GM12878 (cell line): ENCODE measurements around the gene SHC2. TPM values are rescaled to one million over a fixed set of nuclear protein-coding genes. Genes with fewer than 3 reads are reported as not detected.

ENCODE experiments used
- ATAC-seq: fragments of 200-7000 bp; cut with Tn5 transposase; 3 replicates; pipeline ENCODE4 v1.9.1; 2020; ENCODE audit warnings: mild to moderate bottlenecking, moderate library complexity
- BruUV-seq: library from RNA; stranded (reverse); fragments of 400-500 nt; replicated peaks from 2 replicates; lab custom pipeline; 2021; lab: Mats Ljungman, UMichigan
- CTCF ChIA-PET: fragments of 300-600 bp; sonication (Branson Sonifier 250); formaldehyde crosslinking; extraction: SDS; loops from one replicate; lab custom pipeline; 2021; ENCODE audit warnings: inconsistent platforms; lab: Yijun Ruan, JAX
- POLR2A ChIA-PET: fragments of 350-600 bp; formaldehyde crosslinking; extraction: SDS; loops from one replicate; lab custom pipeline; 2021; ENCODE audit warnings: inconsistent platforms; lab: Charles Lee
- RAD21 ChIA-PET: fragments of 300-600 bp; sonication (Branson Sonifier 250); formaldehyde crosslinking; loops from one replicate; lab custom pipeline; 2023; ENCODE audit warnings: antibody characterized with exemption; ENCODE audit not compliant: unreplicated experiment; lab: Charles Lee
- SMC1A ChIA-PET: fragments of 300-600 bp; sonication (Branson Sonifier 250); formaldehyde crosslinking; loops from one replicate; lab custom pipeline; 2023; ENCODE audit not compliant: unreplicated experiment, uncharacterized antibody; lab: Charles Lee
- DNase-seq: peaks from one replicate; pipeline ENCODE4 v3.0.0-alpha.2; 2011; ENCODE audit warnings: low read depth, low spot score
- FAIRE-seq: peaks from 3 replicates; lab custom pipeline; 2011; peaks lifted over from hg19 to GRCh38; lab: Jason Lieb, UNC
- H2AFZ ChIP-seq: 2 replicates; pipeline ENCODE4 v1.6.0; 2011; ENCODE audit warnings: low read depth, low read length, control low read depth; ENCODE audit not compliant: control insufficient read depth
- H3K27ac ChIP-seq: 2 replicates; pipeline ENCODE4 v1.5.1; 2011; ENCODE audit warnings: control low read depth; ENCODE audit not compliant: control insufficient read depth, insufficient read depth
- H3K27me3 ChIP-seq, 2 experiments: replicated peaks in 1 of 2; 2 replicates each; pipeline versions ENCODE4 v1.6.0 to v1.6.1; 2011; ENCODE audit warnings: low read length in 1 of 2; ENCODE audit not compliant: control insufficient read depth in 2 of 2, insufficient read depth in 2 of 2
- H3K36me3 ChIP-seq, 2 experiments: 2 replicates each; pipeline ENCODE4 v1.5.1; 2011; ENCODE audit warnings: low read length in 1 of 2; ENCODE audit not compliant: control insufficient read depth in 2 of 2, insufficient read depth in 2 of 2
- H3K4me1 ChIP-seq: 2 replicates; pipeline ENCODE4 v1.6.1; 2011; ENCODE audit warnings: mild to moderate bottlenecking, low read length, moderate library complexity, mixed read lengths; ENCODE audit not compliant: control insufficient read depth, insufficient read depth
- H3K4me2 ChIP-seq: 2 replicates; pipeline ENCODE4 v1.6.0; 2011; ENCODE audit warnings: control low read depth; ENCODE audit not compliant: control insufficient read depth, insufficient read depth
- H3K4me3 ChIP-seq: fragments of 200-600 bp; sonication (generic); 2 replicates; pipeline ENCODE4 v1.5.1; 2016
- H3K79me2 ChIP-seq: 2 replicates; pipeline ENCODE4 v1.6.0; 2011; ENCODE audit warnings: low read length; ENCODE audit not compliant: control insufficient read depth, insufficient read depth
- H3K9ac ChIP-seq: 2 replicates; pipeline ENCODE4 v1.8.0; 2011; ENCODE audit warnings: low read length, control low read depth, mixed read lengths; ENCODE audit not compliant: control insufficient read depth, insufficient read depth
- H3K9me3 ChIP-seq: replicated peaks from 3 replicates; pipeline ENCODE4 v1.5.1; 2011; ENCODE audit warnings: mild to moderate bottlenecking, low read length; ENCODE audit not compliant: control insufficient read depth, insufficient read depth
- H4K20me1 ChIP-seq: 2 replicates; pipeline ENCODE4 v1.6.0; 2011; ENCODE audit not compliant: control insufficient read depth, insufficient read depth
- CHD2 ChIP-seq: IDR thresholded peaks from 2 replicates; pipeline ENCODE4 v1.6.1; 2011; ENCODE audit warnings: low read depth, low read length, improper control_type of control experiment, borderline replicate concordance
- MTA2 ChIP-seq: fragments of 450-650 bp; IDR thresholded peaks from 2 replicates; pipeline ENCODE4 v1.6.1; 2016; ENCODE audit warnings: low read depth, mild to moderate bottlenecking, moderate library complexity
- NBN ChIP-seq: fragments of 450-650 bp; IDR thresholded peaks from 2 replicates; pipeline ENCODE4 v1.6.1; 2016
- NFIC ChIP-seq: IDR thresholded peaks from 2 replicates; pipeline ENCODE4 v1.6.1; 2012; ENCODE audit warnings: low read depth, mild to moderate bottlenecking, inconsistent platforms, low read length, moderate library complexity
- SIN3A ChIP-seq: IDR thresholded peaks from 2 replicates; pipeline ENCODE4 v1.6.1; 2012; ENCODE audit warnings: low read depth, low read length, improper control_type of control experiment
- SRF ChIP-seq, 2 experiments: IDR thresholded peaks; 2 replicates each; pipeline ENCODE4 v1.6.1; 2011; ENCODE audit warnings: low read depth in 2 of 2, low read length in 2 of 2, mild to moderate bottlenecking in 1 of 2, moderate library complexity in 1 of 2
- WGBS: methylation state at CpG from one replicate; pipeline ENCODE4 v1.1.6; 2016; ENCODE audit warnings: low lambda C conversion rate; ENCODE audit not compliant: insufficient replicate concordance, insufficient coverage; ENCODE audit errors: missing lambda C conversion rate; 5-methylcytosine and 5-hydroxymethylcytosine counted together
- in situ Hi-C: fragments of 300-500 bp; cut with MboI; formaldehyde crosslinking; loops from 9 replicates; pipeline ENCODE4 v1.14.3; 2018; ENCODE audit warnings: mixed read lengths
- intact Hi-C: fragments of 100-400 bp; cut with micrococcal nuclease; formaldehyde crosslinking; loops from one replicate; pipeline ENCODE4 v1.14.2; 2022; ENCODE audit not compliant: unreplicated experiment
- polyA plus RNA-seq, 11 experiments: library from polyadenylated mRNA; depleted of rRNA in 4 of 11; unstranded in 6 of 11; stranded (reverse) in 5 of 11; fragments of >200 nt; fragmentation: Nextera tagmentation in 4 of 11; fragmentation: Illumina TruSeq in 1 of 11; extraction: Ambion mirVana in 4 of 11; extraction: Trizol in 1 of 11; gene quantifications; 1 replicate in 1 of 11; 2 replicates in 10 of 11; pipeline versions ENCODE4 v1.2.1 to v1.2.3, GENCODE V29; 2011 to 2016; ENCODE audit warnings: inconsistent platforms in 2 of 11, missing spikeins in 2 of 11, low read depth in 1 of 11
- total RNA-seq, 4 experiments: library from RNA; depleted of rRNA in 3 of 4; stranded (reverse); fragments of >200 nt in 3 of 4; fragmentation: Illumina TruSeq in 1 of 4; extraction: Trizol in 1 of 4; gene quantifications; 2 replicates each; pipeline versions ENCODE4 v1.2.1 to v1.2.3, GENCODE V29; 2013 to 2021
- TF ChIP-seq, protein P1 (sequence below): IDR thresholded peaks from 2 replicates; pipeline ENCODE4 v1.6.1; 2012; ENCODE audit warnings: low read depth, low read length, improper control_type of control experiment
- TF ChIP-seq, protein P2 (sequence below): fragments of 450-650 bp; IDR thresholded peaks from 2 replicates; pipeline ENCODE4 v1.6.1; 2017; ENCODE audit warnings: low read depth, mild to moderate bottlenecking, moderate library complexity

The SHC2 gene
- total and polyA plus RNA-seq, 10 of the 15 experiments (the other 5 are each of a cell fraction or from before 2014, with no cell fraction given), result 0.08 TPM; not detected in 9

DNA sequence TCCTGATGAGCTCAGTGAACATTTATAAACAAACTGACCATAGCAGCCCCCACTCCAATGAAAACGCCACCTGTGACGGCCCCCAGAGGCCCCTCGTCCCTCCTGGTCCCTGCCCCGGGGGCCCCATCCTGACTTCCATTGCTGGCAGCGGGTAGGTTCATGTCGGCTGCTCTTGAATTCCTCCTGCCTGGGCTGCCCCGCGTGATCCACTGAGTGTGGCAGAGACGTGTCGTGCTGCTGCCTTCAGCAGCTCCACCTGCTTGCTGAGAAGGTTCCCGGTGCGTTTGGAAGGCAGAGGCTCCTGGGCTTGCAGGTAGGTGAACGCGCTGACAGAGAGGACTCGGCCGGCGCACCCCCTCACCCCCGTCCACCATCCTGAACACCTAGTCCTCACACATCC lies 63.5 kb downstream of the SHC2 start:
- no peak for ATAC-seq
- Histone ChIP-seq H3K79me2 (no peaks in the 10 kb centered on the region), H3K4me2 (no peak overlapping the region), H3K27me3 (no peaks in the 10 kb centered on the region), H3K27ac (no peak overlapping the region), H3K9ac (no peak overlapping the region), H3K9me3 (peaks cover 5% of the 10 kb centered on the region; the same call in 2 of the 3 replicates), H3K4me1 (no peaks in the 10 kb centered on the region), H2AFZ (no peak overlapping the region), H4K20me1 (no peaks in the 10 kb centered on the region), H3K36me3 (no peaks in the 10 kb centered on the region), H3K4me3 (no peak overlapping the region)
- 64% methylated on average over 16 of the region's 18 CpGs for WGBS
- ChIA-PET RAD21 (no interaction called here), POLR2A (no interaction called here), SMC1A (no interaction called here), CTCF (no interaction called here)
- FAIRE-seq, result no peak
- no peak for DNase-seq
- no TSS peak for BruUV-seq
- in situ Hi-C loops, result no loop called here
- no peak for TF ChIP-seq NFIC
- TF ChIP-seq MTA2, result no peak
- TF ChIP-seq SRF (IDR thresholded peaks at IDR 0.05; ENCODE audit: low read depth in 2 of 2, low read length in 2 of 2), result no peak
- TF ChIP-seq NBN, result no peak
- TF ChIP-seq, protein P1, sequence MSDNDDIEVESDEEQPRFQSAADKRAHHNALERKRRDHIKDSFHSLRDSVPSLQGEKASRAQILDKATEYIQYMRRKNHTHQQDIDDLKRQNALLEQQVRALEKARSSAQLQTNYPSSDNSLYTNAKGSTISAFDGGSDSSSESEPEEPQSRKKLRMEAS, result no peak
- TF ChIP-seq, protein P2, sequence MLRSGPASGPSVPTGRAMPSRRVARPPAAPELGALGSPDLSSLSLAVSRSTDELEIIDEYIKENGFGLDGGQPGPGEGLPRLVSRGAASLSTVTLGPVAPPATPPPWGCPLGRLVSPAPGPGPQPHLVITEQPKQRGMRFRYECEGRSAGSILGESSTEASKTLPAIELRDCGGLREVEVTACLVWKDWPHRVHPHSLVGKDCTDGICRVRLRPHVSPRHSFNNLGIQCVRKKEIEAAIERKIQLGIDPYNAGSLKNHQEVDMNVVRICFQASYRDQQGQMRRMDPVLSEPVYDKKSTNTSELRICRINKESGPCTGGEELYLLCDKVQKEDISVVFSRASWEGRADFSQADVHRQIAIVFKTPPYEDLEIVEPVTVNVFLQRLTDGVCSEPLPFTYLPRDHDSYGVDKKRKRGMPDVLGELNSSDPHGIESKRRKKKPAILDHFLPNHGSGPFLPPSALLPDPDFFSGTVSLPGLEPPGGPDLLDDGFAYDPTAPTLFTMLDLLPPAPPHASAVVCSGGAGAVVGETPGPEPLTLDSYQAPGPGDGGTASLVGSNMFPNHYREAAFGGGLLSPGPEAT, result no peak
- TF ChIP-seq SIN3A, result no peak
- TF ChIP-seq CHD2, result no peak
- intact Hi-C loops, result no loop called here
